MM.1S (cell line): ENCODE data around the gene TOR3A.

Experiments used
- CTCF ChIP-seq: fragments of 300-600 bp; sonication (generic); IDR thresholded peaks from 2 replicates; pipeline ENCODE4 v1.5.1; 2016; ENCODE audit warnings: antibody characterized with exemption, low read length, mixed read lengths
- EZH2 ChIP-seq: fragments of 300-600 bp; sonication (generic); optimal IDR thresholded peaks from 2 replicates; pipeline ENCODE3; 2017; ENCODE audit warnings: low read depth, mild to moderate bottlenecking, antibody characterized with exemption, low read length, mixed read lengths
- EZH2phosphoT487 ChIP-seq: fragments of 300-600 bp; sonication (generic); IDR thresholded peaks from 2 replicates; pipeline ENCODE4 v1.6.1; 2018; ENCODE audit warnings: antibody characterized with exemption, low read length

DNA sequence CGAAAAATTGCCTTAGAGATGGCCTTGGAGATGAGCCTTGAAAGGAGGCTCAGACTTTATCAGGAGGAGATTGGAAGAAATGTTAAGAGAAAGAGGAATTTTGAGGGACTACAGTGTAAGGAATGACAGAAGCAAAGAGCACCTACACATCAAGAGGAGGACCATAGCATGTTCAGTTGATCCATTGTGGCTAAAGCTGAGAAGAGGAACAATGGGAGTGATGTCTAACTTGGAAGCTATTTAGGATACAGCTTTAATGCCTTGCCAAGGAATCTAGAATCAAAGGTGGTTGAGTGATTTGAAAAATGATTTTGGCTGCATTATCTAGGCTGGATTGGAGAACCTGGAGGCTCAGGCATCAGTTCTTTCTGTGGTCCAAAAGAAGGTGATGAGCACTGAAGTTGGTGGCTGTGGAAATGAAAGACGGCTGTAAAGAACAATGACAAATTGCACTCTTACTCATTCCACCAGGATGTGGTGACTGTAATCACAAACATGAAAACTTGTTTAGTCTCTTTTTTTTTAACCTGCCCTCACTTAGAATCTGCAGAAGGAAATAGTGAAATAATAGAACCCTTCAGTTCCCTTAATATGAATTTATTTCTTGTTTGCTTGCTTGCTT lies 44.9 kb upstream of the TOR3A start:
- no peak for TF ChIP-seq EZH2phosphoT487
- TF ChIP-seq CTCF, result no peak
- no peak for TF ChIP-seq EZH2
